Pancreas (tissue), 10 donors: ENCODE data around the gene CYP4F11. TPM values are rescaled to one million over a fixed set of nuclear protein-coding genes. Genes with fewer than 3 reads are reported as not detected.

Experiments used
- ATAC-seq, 4 donors: fragments of 200-7000 bp; cut with Tn5 transposase; one replicate each; pipeline versions ENCODE4 v1.8.0 to v1.9.1; 2020; ENCODE audit warnings: mild to moderate bottlenecking in 4 of 4, moderate library complexity in 4 of 4
- DNase-seq, 6 donors: peaks; one replicate each; pipeline ENCODE4 v3.0.0-alpha.2; 2020
- FAIRE-seq: peaks from 2 replicates; lab custom pipeline; 2012; peaks lifted over from hg19 to GRCh38; lab: Jason Lieb, UNC
- H3K27ac ChIP-seq, 4 donors: fragments of 200-600 bp; sonication (generic); 1 replicate in 3 of 4; 2 replicates in 1 of 4; pipeline versions ENCODE4 v1.5.0 to v1.8.0; 2020
- H3K27me3 ChIP-seq, 4 donors: fragments of 200-600 bp; one replicate each; pipeline ENCODE4 v1.8.0; 2021
- H3K36me3 ChIP-seq, 3 donors: fragments of 200-600 bp; sonication (generic) in 1 of 3; one replicate each; pipeline versions ENCODE4 v1.5.0 to v1.8.0; 2020 to 2021
- H3K4me1 ChIP-seq, 3 donors: fragments of 200-600 bp; one replicate each; pipeline ENCODE4 v1.8.0; 2021
- H3K4me3 ChIP-seq, 4 donors: fragments of 200-600 bp; sonication (generic) in 2 of 4; one replicate each; pipeline versions ENCODE4 v1.5.0 to v1.8.0; 2020 to 2021
- H3K9me3 ChIP-seq, 4 donors: fragments of 200-600 bp; one replicate each; pipeline ENCODE4 v1.8.0; 2021
- WGBS, 2 donors: extraction: QIAGEN DNeasy Blood & Tissue Kit; methylation state at CpG; one replicate each; pipeline ENCODE4 v1.1.7; 2013; 5-methylcytosine and 5-hydroxymethylcytosine counted together
- intact Hi-C, 3 donors: fragments of 100-400 bp; cut with DNase I; formaldehyde crosslinking; loops; one replicate each; pipeline versions ENCODE4 v1.11.1 to v1.14.2; 2022
- polyA plus RNA-seq, 2 donors: library from polyadenylated mRNA; stranded (reverse); fragments of 200-250 nt; gene quantifications; one replicate each; pipeline ENCODE4 v1.2.3, GENCODE V29; 2013
- total RNA-seq, 6 donors: library from RNA; stranded (reverse); fragmentation: NEBNext Ultra II Directional in 4 of 6; extraction: Animal tissue kit (Norgen Biotek cat#: 25700) in 4 of 6; gene quantifications; one replicate each; pipeline versions ENCODE4 v1.2.1 to v1.2.4, GENCODE V29; 2021 to 2023
- TF ChIP-seq, protein P1 (sequence below), 4 donors: fragments of 200-600 bp; sonication (generic) in 3 of 4; IDR thresholded peaks; one replicate each; pipeline versions ENCODE4 v1.5.0 to v1.8.0; 2021; ENCODE audit warnings: antibody characterized with exemption in 4 of 4
- donor health status: healthy with polysubstance abuse.
- donor health status: DM: no; HTN: no; CAD: no; lungs with moderate emphysema.
- donor health status: DM: no; HTN: no; CAD: no.
- donor health status: control.
- donor health status: control.
- donor health status: Bipolar disorder and iron deficiency.
- donor health status: DM: yes; HTN: yes; CAD: no.
- donor health status: DM: no; HTN: no; CAD: no.
- donor health status: DM: no; HTN: no; CAD: no.
- donor health status: DM: yes; HTN: yes; CAD: no.

Gene CYP4F11
- total and polyA plus RNA-seq, 8 donors, result 0.32 to 3.4 (median 2.3) TPM

DNA sequence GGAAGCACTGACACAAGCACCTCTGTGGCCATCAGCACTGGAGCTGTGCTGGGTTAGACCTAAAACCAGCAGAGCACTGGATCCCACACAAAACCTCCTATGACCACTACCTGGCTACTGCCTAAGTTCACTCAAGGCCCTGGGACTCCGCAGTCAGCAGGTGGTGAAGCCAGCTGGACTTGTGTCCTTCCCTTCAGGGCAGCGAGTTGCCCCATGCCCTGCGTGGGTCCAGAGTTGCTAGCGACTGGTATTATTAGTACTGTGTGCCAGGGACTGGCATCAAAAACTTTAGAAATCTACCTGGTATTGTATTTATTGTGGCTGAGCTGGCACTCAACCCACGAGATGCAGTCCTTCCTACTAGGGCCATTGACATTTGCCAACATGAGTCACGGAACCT, 20.5 kb upstream of the CYP4F11 start:
- H3K4me3 ChIP-seq, result no peak overlapping the region
- no peak overlapping the region for H3K27ac ChIP-seq
- H3K27me3 ChIP-seq, result peaks cover 0 to 4% (median 0%) of the 10 kb centered on the region in 4 donors
- no peaks in the 10 kb centered on the region for H3K9me3 ChIP-seq
- no peak for FAIRE-seq
- ATAC-seq, result no peak
- intact Hi-C loops, result no loop called here
- WGBS, 2 donors, result 81% methylated on average over 6 of the region's 6 CpGs
- no peaks in the 10 kb centered on the region for H3K36me3 ChIP-seq
- DNase-seq, result no peak
- TF ChIP-seq, protein P1, sequence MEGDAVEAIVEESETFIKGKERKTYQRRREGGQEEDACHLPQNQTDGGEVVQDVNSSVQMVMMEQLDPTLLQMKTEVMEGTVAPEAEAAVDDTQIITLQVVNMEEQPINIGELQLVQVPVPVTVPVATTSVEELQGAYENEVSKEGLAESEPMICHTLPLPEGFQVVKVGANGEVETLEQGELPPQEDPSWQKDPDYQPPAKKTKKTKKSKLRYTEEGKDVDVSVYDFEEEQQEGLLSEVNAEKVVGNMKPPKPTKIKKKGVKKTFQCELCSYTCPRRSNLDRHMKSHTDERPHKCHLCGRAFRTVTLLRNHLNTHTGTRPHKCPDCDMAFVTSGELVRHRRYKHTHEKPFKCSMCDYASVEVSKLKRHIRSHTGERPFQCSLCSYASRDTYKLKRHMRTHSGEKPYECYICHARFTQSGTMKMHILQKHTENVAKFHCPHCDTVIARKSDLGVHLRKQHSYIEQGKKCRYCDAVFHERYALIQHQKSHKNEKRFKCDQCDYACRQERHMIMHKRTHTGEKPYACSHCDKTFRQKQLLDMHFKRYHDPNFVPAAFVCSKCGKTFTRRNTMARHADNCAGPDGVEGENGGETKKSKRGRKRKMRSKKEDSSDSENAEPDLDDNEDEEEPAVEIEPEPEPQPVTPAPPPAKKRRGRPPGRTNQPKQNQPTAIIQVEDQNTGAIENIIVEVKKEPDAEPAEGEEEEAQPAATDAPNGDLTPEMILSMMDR (IDR thresholded peaks at IDR 0.05), result no peak
- H3K4me1 ChIP-seq, result no peaks in the 10 kb centered on the region

DNA sequence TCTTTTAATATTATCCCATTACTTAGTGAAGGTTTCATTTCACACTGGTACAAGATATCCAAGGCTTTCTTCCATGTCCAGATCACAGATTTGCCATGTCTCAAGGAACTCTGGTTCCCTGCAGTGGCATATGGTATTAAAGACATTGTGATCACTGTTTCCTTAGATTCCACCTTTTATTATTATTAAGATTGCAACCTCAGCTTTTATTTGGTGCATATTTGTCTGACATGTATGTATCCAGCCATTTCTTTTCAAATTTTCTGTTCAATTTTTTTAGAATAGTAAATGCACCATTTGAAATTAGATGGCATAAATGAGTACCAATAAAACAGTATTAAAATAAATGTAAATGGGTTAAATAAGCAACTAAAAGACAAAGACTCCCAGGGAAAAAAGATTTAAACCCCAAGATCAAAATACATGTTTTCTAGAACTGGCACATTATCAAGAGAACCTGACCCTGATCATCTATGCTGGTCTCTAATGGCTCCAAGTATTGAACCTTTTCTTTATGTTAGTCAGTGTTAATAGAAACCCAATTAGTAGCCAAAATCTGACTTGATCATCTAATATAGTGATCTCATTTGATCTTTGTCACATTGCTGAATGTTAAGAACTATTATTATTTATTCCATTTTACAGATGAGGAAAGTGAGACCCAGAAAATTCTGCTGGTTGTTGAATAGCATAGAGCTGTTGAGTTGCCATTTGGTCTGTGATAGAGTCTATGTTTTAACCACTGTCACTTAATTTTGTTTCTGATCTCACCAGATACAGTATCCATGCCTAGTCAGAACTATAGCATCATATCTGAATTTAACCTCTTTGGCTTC, 14.1 kb upstream of the CYP4F11 start, which contains the start of gene OR10H4:
OR10H4 (plus strand) TSS at position 786 of the 836 bp plus-strand sequence; CDS start at position 786, 0 bp downstream.
- H3K4me3 ChIP-seq, result no peak within 1 kb of the TSS
- no peaks in the 10 kb centered on the region for H3K4me1 ChIP-seq
- no peak within 1 kb of the TSS for H3K27ac ChIP-seq
- TF ChIP-seq, protein P1 (IDR thresholded peaks at IDR 0.05), result no peak
- H3K9me3 ChIP-seq, result no peaks in the 10 kb centered on the region
- intact Hi-C loops, result no loop called here
- ATAC-seq, result no peak
- no peak for DNase-seq
- H3K36me3 ChIP-seq, result no peaks in the 10 kb centered on the region
- no peaks in the 10 kb centered on the region for H3K27me3 ChIP-seq
- no peak for FAIRE-seq

DNA sequence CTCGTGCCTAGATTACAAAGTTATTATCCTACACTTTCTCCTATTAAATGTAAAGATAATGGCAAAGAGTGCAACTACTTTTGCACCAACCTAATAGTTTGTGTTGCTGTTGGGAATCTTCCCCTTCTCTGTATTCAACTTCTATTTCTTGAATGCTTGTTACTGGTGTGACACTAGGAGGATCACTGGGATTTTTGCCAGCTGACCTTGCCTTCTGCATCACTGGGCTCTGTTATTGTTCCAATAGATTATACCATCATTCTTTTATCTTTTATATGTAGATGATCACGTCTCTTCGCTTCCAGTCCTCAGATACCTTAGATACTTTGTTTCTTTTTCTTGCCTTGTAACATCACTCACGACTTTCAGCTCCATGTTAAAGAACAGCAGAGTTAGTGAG, 11.0 kb upstream of the CYP4F11 start:
- WGBS, 2 donors, result 40 to 51% methylated on average over 4 of the region's 4 CpGs
- Histone ChIP-seq H3K4me1 (no peaks in the 10 kb centered on the region), H3K27me3 (no peaks in the 10 kb centered on the region), H3K27ac (no peak overlapping the region), H3K36me3 (no peaks in the 10 kb centered on the region), H3K4me3 (no peak overlapping the region), H3K9me3 (no peaks in the 10 kb centered on the region)
- intact Hi-C loops, result no loop called here
- TF ChIP-seq, protein P1 (IDR thresholded peaks at IDR 0.05), result no peak
- DNase-seq, result no peak
- ATAC-seq, result no peak
- FAIRE-seq, result no peak

DNA sequence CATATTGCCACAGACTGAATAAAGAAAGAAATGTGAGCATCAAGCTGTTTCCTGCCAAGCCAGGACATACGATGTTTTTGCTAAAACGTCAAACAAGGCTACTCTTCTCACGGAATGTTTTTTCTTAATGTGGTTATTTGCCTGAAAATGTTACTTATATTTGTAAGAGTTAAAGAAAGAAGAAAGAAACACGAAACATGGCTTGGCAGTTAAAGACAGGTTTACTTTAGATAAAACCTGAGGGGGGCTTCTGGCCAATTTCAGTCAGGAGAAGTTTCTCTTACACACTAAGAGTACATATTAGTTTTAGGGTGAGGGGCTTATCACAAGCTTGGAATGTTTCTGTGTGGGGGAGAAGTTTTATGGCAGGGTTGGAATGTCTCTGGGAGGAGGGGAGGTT, 10.1 kb upstream of the CYP4F11 start:
- no peaks in the 10 kb centered on the region for H3K4me1 ChIP-seq
- ATAC-seq (no peak), DNase-seq (no peak), FAIRE-seq (no peak)
- no peaks in the 10 kb centered on the region for H3K9me3 ChIP-seq
- no peak overlapping the region for H3K27ac ChIP-seq
- no peaks in the 10 kb centered on the region for H3K36me3 ChIP-seq
- no peaks in the 10 kb centered on the region for H3K27me3 ChIP-seq
- intact Hi-C loops, result no loop called here
- WGBS, 2 donors, result 60 to 62% methylated on average over 4 of the region's 4 CpGs
- no peak overlapping the region for H3K4me3 ChIP-seq
- TF ChIP-seq, protein P1 (IDR thresholded peaks at IDR 0.05), result no peak

DNA sequence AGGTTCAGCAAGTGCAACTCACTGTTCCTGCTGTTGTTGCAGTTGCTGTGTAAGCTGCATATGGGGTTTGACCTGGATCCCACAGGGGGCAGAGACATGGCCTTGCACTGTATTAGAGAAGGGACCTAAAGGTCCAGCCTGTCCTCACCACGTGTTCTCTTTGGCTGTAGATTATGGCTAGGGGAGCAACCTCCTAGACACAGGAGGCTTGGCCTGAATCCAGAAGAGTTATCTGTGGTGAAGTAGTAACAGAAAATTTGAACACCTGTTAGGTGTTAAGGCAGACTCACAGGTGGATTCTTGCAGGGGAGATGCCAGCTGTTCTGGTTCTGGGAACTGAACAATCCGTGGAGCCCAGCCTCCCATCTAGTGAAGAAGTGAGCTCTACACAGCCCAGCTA, 3.4 kb upstream of the CYP4F11 start:
- ATAC-seq (peak in 1 of 4 donors; percentile 21), DNase-seq (peak in 1 of 6 donors; percentile 37), FAIRE-seq (no peak)
- H3K27ac ChIP-seq, result no peak overlapping the region
- TF ChIP-seq, protein P1 (IDR thresholded peaks at IDR 0.05), result no peak
- intact Hi-C loops, result no loop called here
- WGBS, 2 donors, result 25 to 33% methylated on average over 2 of the region's 2 CpGs
- H3K27me3 ChIP-seq, result no peaks in the 10 kb centered on the region
- H3K9me3 ChIP-seq, result no peaks in the 10 kb centered on the region
- H3K36me3 ChIP-seq, result no peaks in the 10 kb centered on the region
- no peak overlapping the region for H3K4me3 ChIP-seq
- peaks cover 0 to 11% (median 5%) of the 10 kb centered on the region in 3 donors for H3K4me1 ChIP-seq
